Ureter (tissue), 1 donor: ENCODE results near the gene ESRRB. TPM values are rescaled to one million over a fixed set of nuclear protein-coding genes. Genes with fewer than 3 reads are reported as not detected.
"Not testable (repeated sequence)": the region's sequence is repeated elsewhere in the genome, so short reads cannot be mapped to it uniquely, and the experiment has no call there.

ENCODE experiments used
- DNase-seq: peaks from one replicate; pipeline ENCODE4 v3.0.0-alpha.2; 2020; ENCODE audit warnings: low spot score
- total RNA-seq: library from RNA; stranded (reverse); gene quantifications from one replicate; pipeline ENCODE4 v1.2.4, GENCODE V29; 2023
- donor health status: DM: yes; HTN: yes; CAD: no.

The ESRRB gene
- total RNA-seq, 1 donor from 2014 or later, result 0.16 TPM

DNA sequence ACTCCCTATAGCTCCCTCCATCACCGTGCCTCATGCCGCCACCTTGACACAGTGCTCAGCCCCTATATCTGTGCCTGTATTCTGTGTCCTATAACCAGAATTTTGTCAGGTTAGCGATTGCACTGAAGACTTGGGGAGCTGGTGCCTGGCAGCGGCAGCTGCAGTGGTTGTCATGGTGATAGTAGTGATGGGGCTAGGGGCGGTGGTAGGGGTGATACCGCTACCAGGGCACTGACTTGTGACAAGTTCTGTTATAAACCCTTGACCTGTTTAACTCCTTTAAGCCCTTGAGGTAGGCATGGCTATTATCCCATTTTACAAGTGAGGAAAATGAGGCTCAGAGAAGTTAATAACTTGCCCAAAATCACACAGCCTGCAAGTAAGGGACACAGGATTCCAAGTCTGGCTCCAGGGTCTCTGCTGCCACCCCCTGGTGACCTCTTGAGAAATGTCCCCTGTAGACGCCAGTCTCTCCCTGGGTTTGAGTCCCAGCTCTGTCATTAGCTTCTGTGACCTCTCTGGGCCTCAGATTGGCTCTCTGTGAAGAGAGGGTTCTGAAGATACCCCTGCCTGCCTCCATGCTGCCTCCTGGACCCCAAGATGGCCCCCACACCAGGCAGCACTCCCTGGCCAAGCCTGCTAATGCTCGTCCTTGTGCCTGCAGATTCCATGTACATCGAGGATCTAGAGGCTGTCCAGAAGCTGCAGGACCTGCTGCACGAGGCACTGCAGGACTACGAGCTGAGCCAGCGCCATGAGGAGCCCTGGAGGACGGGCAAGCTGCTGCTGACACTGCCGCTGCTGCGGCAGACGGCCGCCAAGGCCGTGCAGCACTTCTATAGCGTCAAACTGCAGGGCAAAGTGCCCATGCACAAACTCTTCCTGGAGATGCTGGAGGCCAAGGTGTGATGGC is 121.9 kb downstream of the ESRRB start:
- DNase-seq, result no peak

DNA sequence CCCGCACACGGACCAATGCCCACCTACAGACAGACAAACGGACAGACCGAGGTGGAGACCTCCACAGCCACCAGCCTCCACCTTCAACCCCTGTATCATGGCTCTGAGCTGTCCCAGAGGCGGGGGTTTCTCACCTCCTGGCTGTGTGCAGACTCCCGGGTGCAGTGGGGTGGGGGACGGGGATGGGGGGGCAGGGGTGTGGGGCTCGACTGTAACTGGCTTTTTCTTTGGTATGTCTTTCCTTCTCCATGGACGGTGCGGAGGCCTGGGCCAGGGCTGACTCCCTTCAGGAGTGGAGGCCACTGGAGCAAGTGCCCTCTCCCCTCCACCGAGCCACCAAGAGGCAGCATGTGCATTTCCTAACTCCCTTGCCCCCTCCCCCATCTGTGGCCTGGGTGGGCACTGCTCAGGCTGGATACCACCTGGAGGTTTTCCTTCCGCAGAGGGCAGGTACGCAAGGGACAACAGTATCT is 122.6 kb downstream of the ESRRB start:
- DNase-seq, result no peak

DNA sequence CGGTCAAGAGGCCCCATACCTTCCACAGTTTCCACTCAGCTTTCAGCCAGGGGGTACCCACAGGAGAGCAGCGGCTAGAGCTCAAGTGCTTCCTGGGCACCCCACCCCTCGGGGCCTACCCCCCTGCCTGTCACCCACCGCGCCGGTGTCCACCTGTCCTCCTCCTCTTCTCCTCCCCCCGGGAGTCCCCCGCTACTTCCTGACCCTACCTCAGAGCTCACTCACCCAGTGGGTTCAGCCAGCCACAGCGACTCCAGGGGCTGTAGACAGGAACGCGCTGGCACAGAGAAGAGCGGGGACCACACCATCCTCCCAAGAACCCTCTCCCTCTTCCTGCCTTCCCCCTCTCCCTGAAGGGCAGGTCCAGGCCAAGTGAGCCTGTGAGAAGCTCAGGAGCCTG is 123.0 kb downstream of the ESRRB start:
- no peak for DNase-seq

DNA sequence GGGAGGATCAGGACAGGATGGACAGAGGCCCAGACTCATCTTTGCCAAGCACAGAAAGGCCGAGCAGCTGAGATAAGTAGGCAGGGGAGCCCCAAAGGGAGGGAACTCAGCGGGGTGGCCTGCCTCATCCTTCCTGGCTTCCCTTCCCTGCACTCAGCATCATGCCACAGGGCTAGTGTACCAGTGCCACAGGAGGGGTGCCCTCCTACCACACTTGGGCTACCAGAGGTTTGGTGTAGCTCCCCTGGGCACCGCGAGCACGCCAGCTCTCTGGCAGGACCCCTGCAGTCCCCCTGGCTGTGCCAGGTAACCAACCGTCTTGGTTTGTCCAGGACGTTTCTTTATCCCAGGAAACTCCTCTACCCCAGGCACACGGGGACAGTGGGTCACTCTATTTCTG is 123.5 kb downstream of the ESRRB start:
- no peak for DNase-seq

DNA sequence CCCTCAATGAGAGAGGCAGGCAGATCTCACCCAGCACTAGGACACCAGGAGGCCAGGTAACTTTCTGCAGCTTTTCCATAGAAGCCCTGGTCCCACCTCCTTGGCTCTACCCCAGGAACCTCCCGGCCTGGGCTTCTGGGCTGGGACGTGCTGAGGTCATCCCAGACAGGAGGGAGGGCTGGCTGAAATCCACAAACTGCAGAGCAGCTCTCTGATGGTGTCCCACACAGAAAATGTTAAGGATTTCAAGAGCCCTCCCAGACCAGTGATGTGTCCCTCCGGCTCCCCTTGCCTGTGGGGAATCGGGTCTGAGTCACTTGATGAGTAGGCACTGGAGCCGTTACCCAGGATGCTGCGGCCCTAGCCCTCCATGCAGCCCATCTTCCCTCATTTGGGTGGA is 124.1 kb downstream of the ESRRB start:
- DNase-seq, result no peak

DNA sequence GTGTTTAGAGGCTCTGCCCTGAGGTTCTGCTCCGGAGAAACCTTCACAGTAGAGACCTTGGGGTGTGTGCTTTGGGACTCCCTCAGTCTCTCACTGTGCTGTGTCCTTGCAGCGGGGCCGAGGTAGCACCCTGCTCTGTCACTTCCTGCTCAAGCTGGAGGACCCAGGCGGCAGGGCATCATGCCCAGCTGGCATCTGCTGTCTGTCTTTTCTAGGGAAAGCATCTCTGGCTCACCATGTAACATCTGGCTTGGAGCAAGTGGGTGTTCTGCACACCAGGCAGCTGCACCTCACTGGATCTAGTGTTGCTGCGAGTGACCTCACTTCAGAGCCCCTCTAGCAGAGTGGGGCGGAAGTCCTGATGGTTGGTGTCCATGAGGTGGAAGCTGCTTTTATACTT is 124.5 kb downstream of the ESRRB start:
- DNase-seq, result no peak

DNA sequence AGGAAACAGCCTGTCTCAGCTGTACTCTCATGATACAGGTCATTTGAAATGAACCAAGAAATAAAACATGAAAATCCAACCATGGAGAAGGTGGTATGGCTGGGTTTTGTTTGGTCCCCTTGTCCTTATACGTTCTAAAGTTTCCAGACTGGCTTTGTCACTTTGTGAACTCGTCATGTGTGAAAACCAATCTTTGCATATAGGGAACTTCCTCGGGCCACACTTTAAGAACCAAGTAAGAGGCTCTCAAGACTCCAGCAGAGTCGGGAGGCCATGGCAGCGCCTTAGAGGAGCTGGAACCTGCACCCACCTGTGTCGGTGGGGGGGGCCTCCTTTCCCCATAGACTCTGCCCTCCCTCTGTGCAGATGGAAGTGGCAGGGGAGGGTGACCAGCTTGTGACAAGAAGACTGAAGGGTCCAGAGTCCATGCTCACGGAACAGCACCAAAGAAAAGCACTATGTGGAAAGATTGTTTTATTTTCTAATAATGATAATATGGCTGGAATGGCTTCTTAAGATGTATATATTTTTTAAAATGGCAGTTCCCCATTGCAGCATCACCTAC is 125.3 kb downstream of the ESRRB start:
- no peak for DNase-seq

DNA sequence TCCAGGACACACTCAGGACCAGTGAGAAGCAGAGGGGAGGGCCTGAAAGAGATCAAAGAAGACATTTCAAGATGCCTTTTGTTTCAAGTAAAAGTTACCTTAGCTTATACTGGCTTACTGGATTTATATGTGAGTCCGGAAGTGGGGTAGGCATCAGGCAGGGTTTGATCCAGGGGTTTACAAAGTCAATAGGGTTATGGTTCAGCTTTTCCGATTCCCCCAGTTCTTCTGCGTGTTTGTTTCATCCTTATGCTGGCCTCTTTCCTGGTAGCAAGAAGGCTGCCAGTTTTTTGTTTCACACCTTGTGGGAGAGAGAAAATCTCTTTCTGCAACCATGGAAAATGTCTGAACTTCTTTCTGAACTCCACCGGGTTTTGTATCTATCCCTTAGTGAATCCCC is 126.3 kb downstream of the ESRRB start:
- no peak for DNase-seq

DNA sequence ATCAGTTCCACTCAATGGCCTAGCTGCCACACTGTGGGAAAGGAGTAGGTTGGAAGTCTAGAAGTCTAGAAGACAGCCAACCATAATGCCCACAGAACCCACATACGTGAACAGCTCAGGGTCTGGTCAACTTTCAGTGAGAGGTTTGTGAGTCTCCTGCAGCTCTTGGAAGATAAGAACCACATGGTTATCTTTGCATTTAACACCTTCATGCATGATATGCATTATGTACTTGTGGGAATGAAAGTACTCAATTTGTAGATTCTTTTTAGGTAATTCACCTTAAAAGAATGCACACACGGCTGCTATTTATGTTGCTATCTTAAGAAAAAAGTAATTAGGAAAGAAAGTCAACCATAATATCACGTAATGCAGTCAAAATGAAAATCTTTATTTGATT is 126.7 kb downstream of the ESRRB start:
- DNase-seq, result no peak

DNA sequence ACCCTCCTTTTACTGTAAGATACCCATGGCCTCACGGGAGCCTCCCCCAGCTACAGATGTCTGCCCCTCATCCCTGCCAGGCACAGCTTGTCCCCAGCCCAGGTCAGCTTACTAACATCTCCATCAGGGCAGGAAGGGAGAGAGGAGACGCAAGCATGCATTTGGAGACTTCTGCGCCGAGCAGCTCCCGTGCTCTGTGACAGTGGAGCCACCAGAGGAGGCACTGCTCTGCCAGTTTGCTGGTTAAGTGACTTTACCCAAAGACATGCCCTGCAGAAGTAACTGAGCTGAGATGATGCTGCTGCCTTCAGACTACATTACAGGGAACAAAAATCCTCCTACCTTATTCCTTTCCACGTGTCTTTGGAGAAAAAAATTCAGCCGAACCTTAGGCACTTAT is 133.4 kb downstream of the ESRRB start:
- DNase-seq, result no peak

DNA sequence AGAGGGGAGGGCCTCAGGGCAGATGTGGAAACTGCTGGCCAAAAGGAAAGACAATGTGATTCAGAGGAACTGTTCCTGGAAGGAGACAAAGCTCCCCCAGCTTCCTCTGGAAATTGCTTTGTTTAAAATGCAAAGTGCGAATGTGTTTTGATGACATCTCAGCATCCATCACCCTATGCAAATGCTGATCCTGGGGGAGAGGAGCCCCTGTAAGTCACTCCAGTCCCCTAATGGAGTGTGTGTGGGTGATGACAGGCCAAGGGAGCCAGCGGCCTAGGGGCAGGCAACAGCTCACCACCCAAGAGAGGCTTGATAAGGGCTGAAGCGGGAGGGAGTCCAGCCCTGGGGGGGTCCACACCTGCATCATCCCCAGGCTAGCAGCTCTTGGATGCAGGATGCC is 134.2 kb downstream of the ESRRB start:
- DNase-seq, result no peak

DNA sequence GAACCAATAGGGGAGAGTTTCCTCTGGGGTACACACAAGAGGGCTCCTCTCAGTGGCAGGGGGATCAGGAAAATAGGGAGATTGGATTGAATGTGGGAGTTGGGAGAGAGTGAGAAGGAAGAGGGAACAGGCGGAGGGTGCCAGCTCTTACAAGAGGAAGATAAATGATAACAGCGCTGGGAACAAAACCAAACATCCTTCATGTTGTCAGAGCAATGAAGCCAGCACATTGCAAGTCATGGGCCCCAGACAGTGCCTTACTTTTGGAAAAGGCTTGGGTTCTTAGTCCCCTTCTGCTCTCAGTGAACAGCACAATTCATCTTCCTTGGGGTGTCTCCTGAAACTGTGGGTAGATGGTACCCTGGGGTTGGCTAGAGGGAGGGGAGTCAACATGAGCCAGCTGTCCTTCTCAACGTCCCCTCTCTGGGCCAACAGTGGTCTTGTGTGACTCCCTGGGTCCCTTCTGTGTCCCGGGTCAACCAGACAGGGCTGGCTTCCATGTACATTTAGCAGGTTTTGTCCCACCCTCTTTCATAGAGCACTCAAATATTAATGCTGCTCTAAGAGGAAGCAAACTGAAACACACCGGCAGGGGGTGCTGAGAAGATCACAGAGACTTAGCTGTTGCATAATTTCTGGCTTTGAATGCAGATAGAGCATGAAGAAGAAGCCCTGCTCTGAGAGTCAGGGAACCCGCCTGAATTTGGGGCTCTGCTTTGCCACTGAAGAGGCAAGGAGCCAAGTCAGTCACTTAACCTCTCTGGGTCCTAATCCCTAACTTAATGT is 138.5 kb downstream of the ESRRB start:
- no peak for DNase-seq

DNA sequence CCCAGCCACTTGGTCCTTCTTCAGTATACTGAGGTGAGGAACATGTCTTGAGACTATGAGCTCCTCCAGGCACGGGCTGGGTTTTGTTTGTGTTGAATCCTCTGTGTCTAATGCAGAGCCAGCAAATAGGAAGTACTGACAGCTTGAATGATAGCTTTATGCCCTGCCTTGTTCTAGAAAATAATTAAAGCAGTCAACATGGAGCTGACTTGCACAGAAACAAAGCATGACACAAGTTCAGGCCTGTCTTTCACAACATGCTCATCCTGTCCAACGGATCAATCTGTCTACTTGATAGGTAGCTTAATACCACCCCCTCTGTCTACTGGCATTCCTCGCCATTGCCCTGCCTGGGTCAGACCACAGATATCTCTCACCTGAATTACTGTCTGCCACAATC is 140.9 kb downstream of the ESRRB start:
- no peak for DNase-seq

DNA sequence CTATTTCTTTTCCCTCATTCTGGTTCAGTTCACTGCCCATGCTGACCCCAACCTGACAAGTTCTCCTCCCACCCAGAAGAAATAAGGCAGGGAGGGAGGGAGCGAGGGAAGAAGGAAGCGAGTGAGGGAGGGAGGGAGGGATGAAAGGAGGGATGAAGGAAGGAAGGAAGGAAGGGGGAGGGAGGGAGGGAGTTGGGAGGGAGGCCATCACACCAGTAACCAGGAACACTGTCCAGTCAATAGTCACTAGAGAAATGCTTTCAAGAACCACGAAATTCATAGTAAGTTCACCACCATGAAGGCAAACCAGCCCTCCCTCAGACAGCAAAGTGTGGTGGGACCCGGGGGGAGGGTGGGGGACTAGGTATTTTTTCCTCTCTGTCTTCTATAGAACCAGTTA is 142.4 kb downstream of the ESRRB start:
- DNase-seq, result no peak

DNA sequence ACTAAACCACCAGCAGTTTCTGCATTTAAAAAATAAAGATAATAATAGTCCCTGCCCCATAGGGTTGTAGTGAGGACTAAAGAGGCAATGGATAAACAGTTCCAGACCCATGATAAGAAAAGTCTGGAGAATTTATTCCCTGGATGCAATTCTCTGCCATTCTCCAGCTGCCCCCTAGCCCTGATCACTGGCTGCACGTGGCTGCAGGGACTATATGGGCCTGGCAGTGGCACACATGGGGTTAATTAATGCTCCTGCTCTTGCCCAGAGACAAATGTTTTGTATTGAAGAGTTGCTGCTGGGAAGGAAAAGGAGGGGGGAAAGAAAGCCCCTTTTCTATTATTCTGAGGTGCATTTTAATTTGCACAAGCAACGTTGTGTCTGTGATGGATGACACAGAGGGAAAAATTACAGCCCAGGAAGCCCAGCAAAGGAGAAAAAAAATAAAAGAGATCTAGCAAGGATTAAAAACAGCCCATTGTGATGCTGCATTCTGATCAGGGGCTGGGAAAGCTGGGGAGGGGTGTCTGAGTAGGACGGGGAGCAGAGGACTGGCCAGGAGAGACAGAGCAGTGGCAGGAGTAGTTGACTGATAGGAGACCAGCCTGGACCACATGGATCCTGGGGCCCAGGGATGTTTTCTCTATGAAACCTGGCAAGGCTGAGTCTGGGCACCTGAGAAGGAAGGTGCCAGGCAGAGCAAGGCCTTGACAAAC is 149.3 kb downstream of the ESRRB start:
- no peak for DNase-seq

DNA sequence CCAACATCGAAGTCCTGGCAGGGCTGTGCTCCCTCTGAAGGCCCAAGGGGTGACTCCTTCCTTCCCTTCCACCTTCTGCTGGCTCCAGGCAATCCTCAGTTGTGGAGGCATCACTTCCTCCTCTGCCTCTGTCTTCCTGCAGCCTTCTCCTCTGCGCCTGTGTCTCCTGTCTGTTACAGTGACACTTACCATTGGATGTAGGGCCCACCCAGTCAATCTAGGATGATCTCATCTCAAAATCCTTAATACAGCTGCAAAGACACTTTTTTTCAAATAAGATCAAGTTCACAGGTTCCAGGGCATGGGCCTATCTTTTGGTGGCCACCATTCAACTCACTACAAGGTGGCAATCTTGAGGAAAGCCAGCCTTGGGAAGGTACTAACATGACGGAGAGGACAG is 155.1 kb downstream of the ESRRB start:
- no peak for DNase-seq

DNA sequence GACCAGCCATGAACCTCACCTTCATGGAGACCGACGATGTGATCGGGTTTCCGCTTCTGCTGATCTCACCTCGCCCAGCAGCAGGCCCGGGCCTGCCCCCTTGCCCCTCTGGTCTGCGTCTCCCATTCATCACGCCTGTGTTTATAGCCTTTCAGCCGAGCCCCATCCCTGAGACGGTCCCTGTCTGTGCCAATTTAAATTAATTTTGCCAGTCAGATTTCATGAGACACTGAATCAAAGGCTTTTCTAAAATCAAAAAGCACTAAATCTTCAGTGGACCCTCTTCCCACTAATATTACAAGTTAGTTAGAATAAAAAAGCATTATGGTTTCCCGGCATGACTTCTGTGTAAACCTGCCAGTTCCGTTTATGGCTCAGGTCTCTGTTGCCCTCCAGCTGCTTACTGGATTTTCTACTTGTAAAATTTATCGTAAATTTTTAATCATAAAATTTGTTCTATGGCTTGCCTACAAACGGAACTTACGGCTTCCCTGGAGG is 155.9 kb downstream of the ESRRB start:
- DNase-seq, result no peak

DNA sequence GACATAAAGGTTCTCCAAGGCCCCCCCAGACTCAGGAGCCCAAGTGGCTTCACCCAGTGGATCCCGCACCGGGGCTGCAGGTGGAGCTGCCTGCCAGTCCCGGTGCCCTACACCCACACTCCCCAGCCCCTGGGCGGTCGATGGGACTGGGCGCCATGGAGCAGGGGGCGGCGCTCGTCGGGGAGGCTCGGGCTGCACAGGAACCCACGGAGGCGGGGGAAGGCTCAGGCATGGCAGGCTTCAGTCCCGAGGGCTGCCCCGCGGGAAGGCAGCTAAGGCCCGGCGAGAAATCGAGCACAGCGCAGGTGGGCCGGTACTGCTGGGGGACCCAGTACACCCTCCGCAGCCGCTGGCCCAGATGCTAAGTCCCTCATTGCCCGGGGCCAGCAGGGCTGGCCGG is 160.7 kb downstream of the ESRRB start:
- not testable (repeated sequence) for DNase-seq

DNA sequence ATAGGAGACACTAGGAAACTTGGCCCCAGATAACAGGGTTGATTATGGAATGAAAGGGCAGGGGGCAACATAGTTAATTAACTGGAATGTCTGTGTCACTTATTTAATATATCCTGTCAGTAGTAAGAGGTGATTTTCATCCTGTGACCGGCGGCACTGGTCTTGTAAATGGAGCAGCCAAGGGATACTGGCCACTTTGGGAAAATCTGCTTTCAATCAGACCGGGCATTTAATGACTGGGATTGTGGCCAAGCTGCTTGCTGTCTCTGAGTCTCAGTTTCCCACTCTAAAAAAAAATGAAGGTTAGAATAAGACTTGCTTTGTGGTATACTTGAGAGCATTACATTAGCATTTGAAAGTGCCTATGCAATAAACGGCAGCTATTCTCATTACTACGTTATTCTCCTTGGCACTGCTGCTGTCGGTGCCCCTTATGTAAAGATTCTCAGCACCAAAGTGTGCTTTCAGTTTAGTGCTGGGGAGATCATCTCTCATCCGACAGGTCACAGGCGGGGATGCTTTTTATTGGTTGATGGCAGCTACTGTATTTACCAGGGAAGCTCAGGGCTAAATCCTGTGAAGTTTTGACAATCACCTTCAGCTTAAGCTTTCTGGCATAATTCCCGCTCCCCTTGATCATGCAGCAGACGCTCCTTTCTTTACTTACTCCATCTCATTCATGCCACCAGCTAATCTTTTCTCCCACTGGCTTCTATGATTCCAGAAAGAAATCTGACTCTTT is 162.1 kb downstream of the ESRRB start:
- DNase-seq, result no peak

DNA sequence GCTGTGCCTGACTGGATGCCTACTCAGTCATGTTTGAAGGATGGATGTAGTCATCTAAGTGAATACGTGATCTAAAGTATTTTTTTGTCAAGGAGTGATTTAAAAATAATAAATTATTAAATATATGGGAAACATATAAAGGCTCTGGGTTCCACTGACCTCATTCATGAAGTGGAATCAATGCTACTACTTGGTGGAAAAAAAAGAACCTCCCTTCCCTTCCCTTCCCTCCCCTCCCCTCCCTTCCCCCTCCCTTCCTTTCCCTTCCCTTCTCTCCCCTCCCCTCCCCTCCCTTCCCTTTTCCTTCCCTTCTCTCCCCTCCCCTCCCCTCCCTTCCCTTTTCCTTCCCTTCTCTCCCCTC is 162.7 kb downstream of the ESRRB start:
- DNase-seq, result no peak

DNA sequence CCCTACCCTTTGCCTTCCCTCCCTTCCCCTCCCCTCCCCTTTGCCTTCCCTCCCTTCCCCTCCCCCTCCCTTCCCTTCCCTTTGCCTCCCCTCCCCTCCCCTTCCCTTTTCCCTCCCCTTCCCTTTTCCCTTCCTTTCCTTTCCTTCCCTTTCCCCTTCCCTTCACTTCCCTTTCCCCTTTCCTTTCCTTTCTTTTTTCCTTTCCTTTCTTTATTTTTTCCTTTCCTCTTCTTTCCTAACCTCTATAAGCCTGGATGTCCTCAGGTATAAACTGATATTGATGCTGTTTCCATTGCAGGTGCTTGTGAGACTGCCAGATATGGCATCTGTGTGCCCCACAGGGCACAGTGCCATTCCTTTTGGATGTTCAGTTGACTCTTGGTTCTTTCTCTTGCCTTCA is 163.2 kb downstream of the ESRRB start:
- no peak for DNase-seq
